IMR-90 (cell line): ENCODE results near the gene CDH13. TPM values are rescaled to one million over a fixed set of nuclear protein-coding genes. Genes with fewer than 3 reads are reported as not detected.

Experiments
- ATAC-seq: fragments of 200-7000 bp; cut with Tn5 transposase; 2 replicates; pipeline ENCODE4 v1.9.1; 2020; ENCODE audit warnings: low read depth, mild to moderate bottlenecking, moderate library complexity
- BruUV-seq: library from RNA; stranded (reverse); fragments of 400-500 nt; replicated peaks from 2 replicates; lab custom pipeline; 2021; lab: Mats Ljungman, UMichigan
- CTCF ChIA-PET: fragments of 300-600 bp; formaldehyde crosslinking; extraction: SDS; loops from one replicate; lab custom pipeline; 2021; ENCODE audit warnings: antibody characterized with exemption; lab: Yijun Ruan, JAX
- POLR2A ChIA-PET: fragments of 300-600 bp; sonication (Branson Sonifier 250); formaldehyde crosslinking; loops from one replicate; lab custom pipeline; 2022; ENCODE audit warnings: antibody characterized with exemption; ENCODE audit not compliant: unreplicated experiment; lab: Charles Lee
- DNase-seq: peaks from one replicate; pipeline ENCODE4 v3.0.0; 2013
- H2AFZ ChIP-seq: replicated peaks from 2 replicates; pipeline ENCODE3; 2013; ENCODE audit warnings: low read length, mild to moderate bottlenecking; ENCODE audit not compliant: poor library complexity
- H2AK5ac ChIP-seq: 2 replicates; pipeline ENCODE4 v1.6.1; 2013; ENCODE audit warnings: low read depth, low read length, inconsistent platforms
- H2AK9ac ChIP-seq: replicated peaks from 2 replicates; pipeline ENCODE3; 2013; ENCODE audit warnings: mild to moderate bottlenecking, low read depth, low read length, moderate library complexity; ENCODE audit not compliant: poor library complexity
- H2BK120ac ChIP-seq: 2 replicates; pipeline ENCODE4 v1.6.1; 2013; ENCODE audit warnings: low read depth, low read length, inconsistent platforms
- H2BK15ac ChIP-seq: 3 replicates; pipeline ENCODE4 v1.6.1; 2013; ENCODE audit warnings: low read depth, low read length, inconsistent platforms
- H2BK20ac ChIP-seq: 2 replicates; pipeline ENCODE4 v1.6.1; 2013; ENCODE audit warnings: low read depth, mild to moderate bottlenecking, inconsistent platforms, low read length, moderate library complexity
- H2BK5ac ChIP-seq: 2 replicates; pipeline ENCODE4 v1.6.1; 2013; ENCODE audit warnings: mild to moderate bottlenecking, low read depth, low read length, inconsistent platforms; ENCODE audit not compliant: poor library complexity, severe bottlenecking
- H3K14ac ChIP-seq: replicated peaks from 2 replicates; pipeline ENCODE4 v1.6.1; 2013; ENCODE audit warnings: low read depth, low read length, inconsistent platforms
- H3K18ac ChIP-seq: 2 replicates; pipeline ENCODE4 v1.6.1; 2013; ENCODE audit warnings: low read depth, low read length, control low read depth
- H3K23ac ChIP-seq: 2 replicates; pipeline ENCODE4 v1.6.1; 2013; ENCODE audit warnings: low read depth, low read length, inconsistent platforms
- H3K27ac ChIP-seq: 2 replicates; pipeline ENCODE4 v1.5.1; 2013; ENCODE audit warnings: mild to moderate bottlenecking, control low read depth, low read length; ENCODE audit not compliant: insufficient read depth
- H3K27me3 ChIP-seq: 2 replicates; pipeline ENCODE4 v1.6.1; 2013; ENCODE audit warnings: low read length; ENCODE audit not compliant: control insufficient read depth, insufficient read depth
- H3K36me3 ChIP-seq: 2 replicates; pipeline ENCODE4 v1.6.1; 2013; ENCODE audit warnings: low read length, mixed read lengths; ENCODE audit not compliant: control insufficient read depth, insufficient read depth
- H3K4ac ChIP-seq: 2 replicates; pipeline ENCODE4 v1.6.1; 2013; ENCODE audit warnings: low read depth, low read length, inconsistent platforms
- H3K4me1 ChIP-seq: 2 replicates; pipeline ENCODE4 v1.6.1; 2013; ENCODE audit warnings: low read length, mixed read lengths; ENCODE audit not compliant: control insufficient read depth, insufficient read depth
- H3K4me2 ChIP-seq: 2 replicates; pipeline ENCODE4 v1.6.1; 2013; ENCODE audit warnings: low read depth, mild to moderate bottlenecking, control low read depth, low read length, moderate library complexity
- H3K4me3 ChIP-seq: 2 replicates; pipeline ENCODE4 v1.5.1; 2013; ENCODE audit warnings: low read depth, mild to moderate bottlenecking, control low read depth, low read length, moderate library complexity; ENCODE audit not compliant: insufficient read depth
- H3K56ac ChIP-seq: 2 replicates; pipeline ENCODE4 v1.6.1; 2013; ENCODE audit warnings: low read length, inconsistent platforms; ENCODE audit not compliant: insufficient read depth; ENCODE audit errors: extremely low read depth
- H3K79me1 ChIP-seq, 2 experiments: 2 replicates each; pipeline ENCODE4 v1.6.1; 2013; ENCODE audit warnings: low read length in 2 of 2, inconsistent platforms in 1 of 2, low read depth in 1 of 2
- H3K9ac ChIP-seq: 2 replicates; pipeline ENCODE4 v1.6.1; 2013; ENCODE audit warnings: low read depth, low read length, control low read depth
- H3K9me1 ChIP-seq: 2 replicates; pipeline ENCODE4 v1.6.1; 2013; ENCODE audit warnings: low read length, inconsistent platforms; ENCODE audit not compliant: insufficient read depth
- H3K9me3 ChIP-seq: 2 replicates; pipeline ENCODE4 v1.6.1; 2013; ENCODE audit warnings: low read length; ENCODE audit not compliant: control insufficient read depth, insufficient read depth
- H4K20me1 ChIP-seq: 2 replicates; pipeline ENCODE4 v1.6.1; 2013; ENCODE audit warnings: low read length, inconsistent platforms; ENCODE audit not compliant: insufficient read depth
- H4K5ac ChIP-seq: 2 replicates; pipeline ENCODE4 v1.6.1; 2013; ENCODE audit warnings: mild to moderate bottlenecking, low read depth, low read length, control low read depth
- H4K8ac ChIP-seq, 2 experiments: 2 replicates each; pipeline ENCODE4 v1.6.1; 2013; ENCODE audit warnings: low read depth in 2 of 2, low read length in 2 of 2, control low read depth in 1 of 2, inconsistent platforms in 1 of 2
- H4K91ac ChIP-seq: 2 replicates; pipeline ENCODE4 v1.6.1; 2013; ENCODE audit warnings: low read depth, low read length, inconsistent platforms; ENCODE audit not compliant: insufficient read depth
- BHLHE40 ChIP-seq: fragments of 150-350 bp; IDR thresholded peaks from 2 replicates; pipeline ENCODE4 v1.6.1; 2016; ENCODE audit warnings: mild to moderate bottlenecking, low read depth, low read length
- CEBPB ChIP-seq: IDR thresholded peaks from 2 replicates; pipeline ENCODE4 v1.6.1; 2012; ENCODE audit warnings: low read depth, low read length, improper control_type of control experiment
- ELK1 ChIP-seq: fragments of 150-350 bp; IDR thresholded peaks from 2 replicates; pipeline ENCODE4 v1.6.1; 2016; ENCODE audit warnings: low read depth, mild to moderate bottlenecking, low read length, moderate library complexity, borderline replicate concordance
- FOS ChIP-seq: fragments of 150-350 bp; IDR thresholded peaks from 2 replicates; pipeline ENCODE4 v1.6.1; 2016; ENCODE audit warnings: low read depth, low read length
- MAFK ChIP-seq: IDR thresholded peaks from 2 replicates; pipeline ENCODE4 v1.6.1; 2012; ENCODE audit warnings: low read depth, low read length, improper control_type of control experiment
- MAZ ChIP-seq: IDR thresholded peaks from 2 replicates; pipeline ENCODE4 v1.6.1; 2012; ENCODE audit warnings: low read depth, mild to moderate bottlenecking, low read length, improper control_type of control experiment, moderate library complexity, borderline replicate concordance
- MXI1 ChIP-seq: IDR thresholded peaks from 2 replicates; pipeline ENCODE4 v1.6.1; 2012; ENCODE audit warnings: low read depth, mild to moderate bottlenecking, low read length, moderate library complexity, borderline replicate concordance
- NFE2L2 ChIP-seq: fragments of 150-350 bp; IDR thresholded peaks from 2 replicates; pipeline ENCODE4 v1.6.1; 2016; ENCODE audit warnings: low read depth, mild to moderate bottlenecking, low read length
- POLR2A ChIP-seq: IDR thresholded peaks from 2 replicates; pipeline ENCODE4 v1.6.1; 2012; ENCODE audit warnings: mild to moderate bottlenecking, low read depth, low read length
- RAD21 ChIP-seq: IDR thresholded peaks from 2 replicates; pipeline ENCODE4 v1.6.1; 2012; ENCODE audit warnings: low read length, improper control_type of control experiment
- RCOR1 ChIP-seq: IDR thresholded peaks from 2 replicates; pipeline ENCODE4 v1.6.1; 2012; ENCODE audit warnings: mild to moderate bottlenecking, low read length, improper control_type of control experiment; ENCODE audit not compliant: insufficient replicate concordance
- RFX5 ChIP-seq: IDR thresholded peaks from 2 replicates; pipeline ENCODE4 v1.8.0; 2012; ENCODE audit warnings: low read depth, mild to moderate bottlenecking, low read length, moderate library complexity
- WGBS, 2 experiments: methylation state at CpG; one replicate each; pipeline versions ENCODE4 v1.1.5 to v1.1.7; 2013; ENCODE audit warnings: missing lambda C conversion rate in 2 of 2; ENCODE audit not compliant: insufficient read length in 1 of 2; ENCODE audit errors: extremely low coverage in 2 of 2; 5-methylcytosine and 5-hydroxymethylcytosine counted together
- dilution Hi-C: fragments of 300-500 bp; cut with HindIII; formaldehyde crosslinking; loops from one replicate; pipeline ENCODE4 v1.14.3; 2018; ENCODE audit warnings: low sequenced_read_pairs; ENCODE audit not compliant: unreplicated experiment
- in situ Hi-C: fragments of 300-500 bp; cut with MboI; formaldehyde crosslinking; loops from 3 replicates; pipeline ENCODE4 v1.14.3; 2019; ENCODE audit warnings: low sequenced_read_pairs, inconsistent platforms, mixed read lengths
- intact Hi-C: fragments of 100-400 bp; cut with micrococcal nuclease; formaldehyde crosslinking; loops from 2 replicates; pipeline ENCODE4 v1.10.0; 2022
- polyA plus RNA-seq, 3 experiments: library from polyadenylated mRNA; depleted of rRNA; stranded (reverse); fragments of >200 nt; gene quantifications; 2 replicates each; pipeline ENCODE4 v1.2.3, GENCODE V29; 2012; ENCODE audit warnings: low replicate concordance in 1 of 3
- total RNA-seq: library from RNA; depleted of rRNA; stranded (reverse); fragments of >200 nt; gene quantifications from 2 replicates; pipeline ENCODE4 v1.2.3, GENCODE V29; 2012
- TF ChIP-seq, protein P1 (sequence below): fragments of 150-350 bp; IDR thresholded peaks from 2 replicates; pipeline ENCODE4 v1.6.1; 2017; ENCODE audit warnings: mild to moderate bottlenecking, antibody characterized with exemption, low read length, low read depth

The CDH13 gene
- total and polyA plus RNA-seq, 2 of the 4 experiments (the other 2 are of a cell fraction) = 61.6 to 74.7 TPM

DNA sequence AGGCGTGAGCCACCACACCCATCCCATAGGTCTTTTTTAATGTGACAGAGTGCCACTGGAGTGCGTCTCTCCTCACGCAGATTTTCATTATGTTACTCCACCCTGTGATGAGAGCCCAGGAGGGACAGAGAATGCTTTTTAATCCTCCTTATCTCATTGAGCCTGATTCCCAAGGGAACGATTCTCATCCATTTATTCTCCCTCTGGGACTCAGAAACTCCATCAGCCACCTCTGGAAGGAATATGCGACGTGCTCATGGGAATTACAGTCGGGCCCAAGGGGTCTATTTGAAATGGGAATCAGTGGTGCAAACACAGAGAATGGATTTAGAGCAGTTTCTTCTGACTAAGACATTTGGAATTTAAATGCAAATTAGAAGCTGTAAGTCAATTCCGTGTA, 1025.1 kb downstream of the CDH13 start:
- no CpG with 5 or more reads among the region's 8 CpGs for WGBS, 2 experiments
- Histone ChIP-seq H3K36me3 (no peaks in the 10 kb centered on the region), H4K5ac (no peak overlapping the region), H3K56ac (no peak overlapping the region), H3K4ac (no peak overlapping the region), H2AK5ac (no peak overlapping the region), H4K91ac (no peak overlapping the region), H3K79me1 (no peaks in the 10 kb centered on the region), H2BK15ac (no peak overlapping the region), H3K14ac (no peak overlapping the region), H3K27me3 (no peaks in the 10 kb centered on the region), H4K8ac (no peak overlapping the region), H3K18ac (no peak overlapping the region), H2BK120ac (no peak overlapping the region), H3K9ac (no peak overlapping the region), H3K23ac (no peak overlapping the region), H3K27ac (no peak overlapping the region), H3K4me2 (no peak overlapping the region), H2BK20ac (no peak overlapping the region), H3K4me1 (no peaks in the 10 kb centered on the region), H4K20me1 (no peaks in the 10 kb centered on the region), H3K9me1 (peaks cover 3% of the 10 kb centered on the region; the same call in 1 of the 2 replicates), H2BK5ac (no peak overlapping the region), H3K4me3 (no peak overlapping the region), H2AFZ (no peak overlapping the region), H2AK9ac (no peak overlapping the region), H3K9me3 (no peaks in the 10 kb centered on the region)
- intact Hi-C loops (no loop called here), dilution Hi-C loops (no loop called here), in situ Hi-C loops (no loop called here)
- no TSS peak for BruUV-seq
- ChIA-PET POLR2A (no interaction called here), CTCF (no interaction called here)
- TF ChIP-seq, protein P1, sequence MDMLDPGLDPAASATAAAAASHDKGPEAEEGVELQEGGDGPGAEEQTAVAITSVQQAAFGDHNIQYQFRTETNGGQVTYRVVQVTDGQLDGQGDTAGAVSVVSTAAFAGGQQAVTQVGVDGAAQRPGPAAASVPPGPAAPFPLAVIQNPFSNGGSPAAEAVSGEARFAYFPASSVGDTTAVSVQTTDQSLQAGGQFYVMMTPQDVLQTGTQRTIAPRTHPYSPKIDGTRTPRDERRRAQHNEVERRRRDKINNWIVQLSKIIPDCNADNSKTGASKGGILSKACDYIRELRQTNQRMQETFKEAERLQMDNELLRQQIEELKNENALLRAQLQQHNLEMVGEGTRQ = no peak
- TF ChIP-seq CEBPB = no peak
- no peak for TF ChIP-seq MXI1
- TF ChIP-seq FOS = no peak
- no peak for TF ChIP-seq RAD21
- TF ChIP-seq POLR2A = no peak
- no peak for TF ChIP-seq RFX5
- no peak for TF ChIP-seq ELK1
- TF ChIP-seq BHLHE40 = no peak
- no peak for TF ChIP-seq RCOR1
- no peak for TF ChIP-seq NFE2L2
- no peak for TF ChIP-seq MAFK
- TF ChIP-seq MAZ = no peak
- ATAC-seq (no peak), DNase-seq (no peak)
